WTC11 (cell line): Measurements from ENCODE around the gene HTR4.

Experiments used
- ATF3 ChIP-seq: sonication (generic); formaldehyde crosslinking; conservative IDR thresholded peaks from 2 replicates; pipeline ENCODE4 v1.8.1; 2022; ENCODE audit warnings: mild to moderate bottlenecking, missing genetic modification reagents
- CBFB ChIP-seq: sonication (generic); formaldehyde crosslinking; IDR thresholded peaks from 2 replicates; pipeline ENCODE4 v1.8.1; 2022; ENCODE audit warnings: mild to moderate bottlenecking, low read depth, missing genetic modification reagents
- CTCF ChIP-seq: fragments of 200-600 bp; IDR thresholded peaks from 2 replicates; pipeline ENCODE4 v1.8.0; 2022; ENCODE audit warnings: antibody characterized with exemption
- E2F4 ChIP-seq: sonication (generic); formaldehyde crosslinking; IDR thresholded peaks from 2 replicates; pipeline ENCODE4 v1.8.1; 2022; ENCODE audit warnings: low read depth, mild to moderate bottlenecking, moderate library complexity, missing genetic modification reagents, borderline replicate concordance
- JUN ChIP-seq: sonication (generic); formaldehyde crosslinking; IDR thresholded peaks from 2 replicates; pipeline ENCODE4 v1.8.0; 2023; ENCODE audit warnings: mild to moderate bottlenecking, missing genetic modification reagents
- KAT7 ChIP-seq: sonication (generic); formaldehyde crosslinking; IDR thresholded peaks from 2 replicates; pipeline ENCODE4 v1.8.1; 2023; ENCODE audit warnings: missing genetic modification reagents, mild to moderate bottlenecking, borderline replicate concordance
- MAX ChIP-seq: sonication (generic); formaldehyde crosslinking; IDR thresholded peaks from 2 replicates; pipeline ENCODE4 v1.8.0; 2022; ENCODE audit warnings: mild to moderate bottlenecking, missing genetic modification reagents
- NR1H2 ChIP-seq: sonication (generic); formaldehyde crosslinking; IDR thresholded peaks from 2 replicates; pipeline ENCODE4 v1.9.0; 2021; ENCODE audit warnings: mild to moderate bottlenecking, moderate library complexity, missing genetic modification reagents
- USF1 ChIP-seq: sonication (generic); formaldehyde crosslinking; IDR thresholded peaks from 2 replicates; pipeline ENCODE4 v1.8.0; 2022; ENCODE audit warnings: mild to moderate bottlenecking, missing genetic modification reagents

GRCh38 chr5:148469501-148469935, 184.8 kb downstream of the HTR4 start:
- TF ChIP-seq CTCF, result no peak
- TF ChIP-seq USF1, result no peak
- no peak for TF ChIP-seq JUN (CRISPR knock-in tag)
- TF ChIP-seq E2F4, result no peak
- no peak for TF ChIP-seq ATF3
- TF ChIP-seq CBFB (CRISPR knock-in tag), result no peak
- TF ChIP-seq KAT7, result no peak
- TF ChIP-seq NR1H2, result no peak
- no peak for TF ChIP-seq MAX
